ENCODE data around the gene SGMS1.

SGMS1 gene

GRCh38 chr10:50533296-50533695 is 90.5 kb downstream of the SGMS1 start:
- H3K36me3 ChIP-seq (ENCODE audit: control insufficient read depth, low read length): no peaks in the 10 kb centered on the region
- no peaks in the 10 kb centered on the region for H3K27me3 ChIP-seq (ENCODE audit: control insufficient read depth, low read length)
- no peaks in the 10 kb centered on the region for H3F3A ChIP-seq (ENCODE audit: control insufficient read depth, insufficient read depth)
- no peak overlapping the region for H3K4me2 ChIP-seq (ENCODE audit: low read length)
- no peaks in the 10 kb centered on the region for H3K9me3 ChIP-seq (ENCODE audit: control insufficient read depth, insufficient read depth, low read length)
- H3K4me1 ChIP-seq (ENCODE audit: control insufficient read depth, low read length): no peaks in the 10 kb centered on the region
- H4K20me1 ChIP-seq (ENCODE audit: control insufficient read depth, insufficient read depth, low read depth, low read length): no peaks in the 10 kb centered on the region
- no peak for TF ChIP-seq EZH2phosphoT487 (IDR thresholded peaks at IDR 0.05; ENCODE audit: borderline replicate concordance, low read length)
- TF ChIP-seq, protein P1, sequence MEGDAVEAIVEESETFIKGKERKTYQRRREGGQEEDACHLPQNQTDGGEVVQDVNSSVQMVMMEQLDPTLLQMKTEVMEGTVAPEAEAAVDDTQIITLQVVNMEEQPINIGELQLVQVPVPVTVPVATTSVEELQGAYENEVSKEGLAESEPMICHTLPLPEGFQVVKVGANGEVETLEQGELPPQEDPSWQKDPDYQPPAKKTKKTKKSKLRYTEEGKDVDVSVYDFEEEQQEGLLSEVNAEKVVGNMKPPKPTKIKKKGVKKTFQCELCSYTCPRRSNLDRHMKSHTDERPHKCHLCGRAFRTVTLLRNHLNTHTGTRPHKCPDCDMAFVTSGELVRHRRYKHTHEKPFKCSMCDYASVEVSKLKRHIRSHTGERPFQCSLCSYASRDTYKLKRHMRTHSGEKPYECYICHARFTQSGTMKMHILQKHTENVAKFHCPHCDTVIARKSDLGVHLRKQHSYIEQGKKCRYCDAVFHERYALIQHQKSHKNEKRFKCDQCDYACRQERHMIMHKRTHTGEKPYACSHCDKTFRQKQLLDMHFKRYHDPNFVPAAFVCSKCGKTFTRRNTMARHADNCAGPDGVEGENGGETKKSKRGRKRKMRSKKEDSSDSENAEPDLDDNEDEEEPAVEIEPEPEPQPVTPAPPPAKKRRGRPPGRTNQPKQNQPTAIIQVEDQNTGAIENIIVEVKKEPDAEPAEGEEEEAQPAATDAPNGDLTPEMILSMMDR (IDR thresholded peaks at IDR 0.05; ENCODE audit: low read depth, low read length, poor library complexity, severe bottlenecking): no peak
- H3K27ac ChIP-seq (ENCODE audit: low read depth, low read length): no peak overlapping the region
- H3K4me3 ChIP-seq (ENCODE audit: low read length): no peak overlapping the region
- no peaks in the 10 kb centered on the region for H3K9me2 ChIP-seq (replicated peaks; ENCODE audit: control insufficient read depth, low read length)
- H3K79me2 ChIP-seq (ENCODE audit: control insufficient read depth, low read length): no peaks in the 10 kb centered on the region

GRCh38 chr10:50531388-50532077 is 92.2 kb downstream of the SGMS1 start:
- Histone ChIP-seq H3K36me3 (ENCODE audit: control insufficient read depth, low read length) (no peaks in the 10 kb centered on the region), H3K79me2 (ENCODE audit: control insufficient read depth, low read length) (no peaks in the 10 kb centered on the region), H3K27ac (ENCODE audit: low read depth, low read length) (no peak overlapping the region), H3K9me3 (ENCODE audit: control insufficient read depth, insufficient read depth, low read length) (no peaks in the 10 kb centered on the region), H3K4me1 (ENCODE audit: control insufficient read depth, low read length) (no peaks in the 10 kb centered on the region), H3F3A (ENCODE audit: control insufficient read depth, insufficient read depth) (no peaks in the 10 kb centered on the region), H3K4me2 (ENCODE audit: low read length) (no peak overlapping the region), H4K20me1 (ENCODE audit: control insufficient read depth, insufficient read depth, low read depth, low read length) (no peaks in the 10 kb centered on the region), H3K4me3 (ENCODE audit: low read length) (no peak overlapping the region), H3K27me3 (ENCODE audit: control insufficient read depth, low read length) (no peaks in the 10 kb centered on the region), H3K9me2 (replicated peaks; ENCODE audit: control insufficient read depth, low read length) (no peaks in the 10 kb centered on the region)
- TF ChIP-seq EZH2phosphoT487 (IDR thresholded peaks at IDR 0.05; ENCODE audit: borderline replicate concordance, low read length): no peak
- TF ChIP-seq, protein P1 (IDR thresholded peaks at IDR 0.05; ENCODE audit: low read depth, low read length, poor library complexity, severe bottlenecking): no peak

DNA sequence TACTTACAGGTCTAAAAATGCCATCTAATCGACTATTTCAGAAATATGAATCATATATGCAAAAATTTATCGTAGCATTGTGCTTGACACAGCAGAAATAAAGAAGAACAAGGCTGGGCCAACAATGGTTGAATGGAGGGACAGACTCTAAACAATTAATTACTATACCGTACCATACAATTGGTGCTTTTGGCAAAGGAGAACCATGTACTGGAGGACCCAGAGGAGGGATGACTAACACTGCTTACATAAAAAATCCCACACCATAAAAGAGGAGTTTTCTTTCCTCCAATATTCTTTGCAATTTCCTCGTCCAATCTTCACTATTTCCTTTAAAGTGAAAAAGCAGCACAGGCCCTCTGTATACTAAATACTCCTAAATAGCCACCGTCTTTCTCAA is 94.1 kb downstream of the SGMS1 start:
- no peaks in the 10 kb centered on the region for H3F3A ChIP-seq (ENCODE audit: control insufficient read depth, insufficient read depth)
- H3K79me2 ChIP-seq (ENCODE audit: control insufficient read depth, low read length): no peaks in the 10 kb centered on the region
- no peak overlapping the region for H3K4me3 ChIP-seq (ENCODE audit: low read length)
- TF ChIP-seq, protein P1 (IDR thresholded peaks at IDR 0.05; ENCODE audit: low read depth, low read length, poor library complexity, severe bottlenecking): no peak
- no peak for TF ChIP-seq EZH2phosphoT487 (IDR thresholded peaks at IDR 0.05; ENCODE audit: borderline replicate concordance, low read length)
- no peak overlapping the region for H3K4me2 ChIP-seq (ENCODE audit: low read length)
- no peaks in the 10 kb centered on the region for H3K9me2 ChIP-seq (replicated peaks; ENCODE audit: control insufficient read depth, low read length)
- no peaks in the 10 kb centered on the region for H3K36me3 ChIP-seq (ENCODE audit: control insufficient read depth, low read length)
- H4K20me1 ChIP-seq (ENCODE audit: control insufficient read depth, insufficient read depth, low read depth, low read length): no peaks in the 10 kb centered on the region
- no peaks in the 10 kb centered on the region for H3K9me3 ChIP-seq (ENCODE audit: control insufficient read depth, insufficient read depth, low read length)
- H3K27me3 ChIP-seq (ENCODE audit: control insufficient read depth, low read length): no peaks in the 10 kb centered on the region
- H3K27ac ChIP-seq (ENCODE audit: low read depth, low read length): no peak overlapping the region
- no peaks in the 10 kb centered on the region for H3K4me1 ChIP-seq (ENCODE audit: control insufficient read depth, low read length)

Measured in DOHH2 (cell line).